Osteocyte (in vitro differentiated cells): ENCODE data around the gene KCNK13. TPM values are rescaled to one million over a fixed set of nuclear protein-coding genes. Genes with fewer than 3 reads are reported as not detected.
A peak's percentile ranks its signal among the peaks of the same experiment; 100 is the strongest.

Experiments used
- DNase-seq: peaks from one replicate; pipeline ENCODE4 v3.0.0; 2021; ENCODE audit warnings: mixed read lengths; ENCODE audit not compliant: unreplicated experiment; ENCODE audit errors: extremely low spot score
- H3K27ac Mint-ChIP-seq: one replicate; pipeline ENCODE4 v1.8.0; 2021; ENCODE audit warnings: mild to moderate bottlenecking, mixed read lengths; ENCODE audit not compliant: unreplicated experiment
- H3K27me3 Mint-ChIP-seq: one replicate; pipeline ENCODE4 v1.8.0; 2021; ENCODE audit warnings: mixed read lengths; ENCODE audit not compliant: unreplicated experiment
- H3K36me3 Mint-ChIP-seq: one replicate; pipeline ENCODE4 v1.8.0; 2021; ENCODE audit warnings: mixed read lengths; ENCODE audit not compliant: unreplicated experiment
- H3K4me1 Mint-ChIP-seq: one replicate; pipeline ENCODE4 v1.8.0; 2021; ENCODE audit warnings: mixed read lengths; ENCODE audit not compliant: unreplicated experiment
- H3K4me3 Mint-ChIP-seq: one replicate; pipeline ENCODE4 v1.8.0; 2021; ENCODE audit warnings: mild to moderate bottlenecking, moderate library complexity, mixed read lengths; ENCODE audit not compliant: unreplicated experiment
- H3K9me3 Mint-ChIP-seq: one replicate; pipeline ENCODE4 v1.8.0; 2021; ENCODE audit warnings: mixed read lengths; ENCODE audit not compliant: unreplicated experiment
- total RNA-seq: library from RNA; stranded (reverse); gene quantifications from 2 replicates; pipeline ENCODE4 v1.2.1, GENCODE V29; 2021
- TF ChIP-seq, protein P1 (sequence below): fragments of 200-600 bp; sonication (generic); IDR thresholded peaks from 2 replicates; pipeline ENCODE4 v1.5.0; 2021; ENCODE audit warnings: antibody characterized with exemption, mild to moderate bottlenecking, moderate library complexity

Gene KCNK13
- total RNA-seq, 1 donor from 2014 or later = not detected

- H3K27ac Mint-ChIP-seq = no peak overlapping the region
- H3K36me3 Mint-ChIP-seq = no peaks in the 10 kb centered on the region
- TF ChIP-seq, protein P1, sequence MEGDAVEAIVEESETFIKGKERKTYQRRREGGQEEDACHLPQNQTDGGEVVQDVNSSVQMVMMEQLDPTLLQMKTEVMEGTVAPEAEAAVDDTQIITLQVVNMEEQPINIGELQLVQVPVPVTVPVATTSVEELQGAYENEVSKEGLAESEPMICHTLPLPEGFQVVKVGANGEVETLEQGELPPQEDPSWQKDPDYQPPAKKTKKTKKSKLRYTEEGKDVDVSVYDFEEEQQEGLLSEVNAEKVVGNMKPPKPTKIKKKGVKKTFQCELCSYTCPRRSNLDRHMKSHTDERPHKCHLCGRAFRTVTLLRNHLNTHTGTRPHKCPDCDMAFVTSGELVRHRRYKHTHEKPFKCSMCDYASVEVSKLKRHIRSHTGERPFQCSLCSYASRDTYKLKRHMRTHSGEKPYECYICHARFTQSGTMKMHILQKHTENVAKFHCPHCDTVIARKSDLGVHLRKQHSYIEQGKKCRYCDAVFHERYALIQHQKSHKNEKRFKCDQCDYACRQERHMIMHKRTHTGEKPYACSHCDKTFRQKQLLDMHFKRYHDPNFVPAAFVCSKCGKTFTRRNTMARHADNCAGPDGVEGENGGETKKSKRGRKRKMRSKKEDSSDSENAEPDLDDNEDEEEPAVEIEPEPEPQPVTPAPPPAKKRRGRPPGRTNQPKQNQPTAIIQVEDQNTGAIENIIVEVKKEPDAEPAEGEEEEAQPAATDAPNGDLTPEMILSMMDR = no peak
- H3K27me3 Mint-ChIP-seq = peaks cover 88% of the 10 kb centered on the region
- no peak for DNase-seq
- H3K4me3 Mint-ChIP-seq = no peak overlapping the region
- H3K4me1 Mint-ChIP-seq = peaks cover 4% of the 10 kb centered on the region
- H3K9me3 Mint-ChIP-seq = peaks cover 7% of the 10 kb centered on the region
Observed at GRCh38 chr14:90054803-90055202, 7.0 kb upstream of the KCNK13 start.

GRCh38 chr14:90056826-90057225, 5.0 kb upstream of the KCNK13 start:
- H3K9me3 Mint-ChIP-seq = peaks cover 7% of the 10 kb centered on the region
- H3K36me3 Mint-ChIP-seq = no peaks in the 10 kb centered on the region
- TF ChIP-seq, protein P1 = no peak
- no peak overlapping the region for H3K27ac Mint-ChIP-seq
- peaks cover 82% of the 10 kb centered on the region for H3K27me3 Mint-ChIP-seq
- peaks cover 13% of the 10 kb centered on the region for H3K4me1 Mint-ChIP-seq
- DNase-seq = no peak
- no peak overlapping the region for H3K4me3 Mint-ChIP-seq

GRCh38 chr14:90058876-90059458, 2.8 kb upstream of the KCNK13 start:
- H3K9me3 Mint-ChIP-seq = peaks cover 7% of the 10 kb centered on the region
- H3K27ac Mint-ChIP-seq = no peak overlapping the region
- peaks cover 78% of the 10 kb centered on the region for H3K27me3 Mint-ChIP-seq
- H3K4me1 Mint-ChIP-seq = peaks cover 18% of the 10 kb centered on the region
- H3K36me3 Mint-ChIP-seq = no peaks in the 10 kb centered on the region
- no peak overlapping the region for H3K4me3 Mint-ChIP-seq
- TF ChIP-seq, protein P1 = no peak
- no peak for DNase-seq

GRCh38 chr14:90060312-90060964, 1.4 kb upstream of the KCNK13 start:
- Mint-ChIP-seq H3K36me3 (no peaks in the 10 kb centered on the region), H3K4me1 (peaks cover 18% of the 10 kb centered on the region), H3K27ac (no peak overlapping the region), H3K27me3 (peaks cover 76% of the 10 kb centered on the region), H3K9me3 (peaks cover 7% of the 10 kb centered on the region), H3K4me3 (peak overlapping the region; percentile 72)
- DNase-seq = no peak
- TF ChIP-seq, protein P1 = peak; percentile 72

DNA sequence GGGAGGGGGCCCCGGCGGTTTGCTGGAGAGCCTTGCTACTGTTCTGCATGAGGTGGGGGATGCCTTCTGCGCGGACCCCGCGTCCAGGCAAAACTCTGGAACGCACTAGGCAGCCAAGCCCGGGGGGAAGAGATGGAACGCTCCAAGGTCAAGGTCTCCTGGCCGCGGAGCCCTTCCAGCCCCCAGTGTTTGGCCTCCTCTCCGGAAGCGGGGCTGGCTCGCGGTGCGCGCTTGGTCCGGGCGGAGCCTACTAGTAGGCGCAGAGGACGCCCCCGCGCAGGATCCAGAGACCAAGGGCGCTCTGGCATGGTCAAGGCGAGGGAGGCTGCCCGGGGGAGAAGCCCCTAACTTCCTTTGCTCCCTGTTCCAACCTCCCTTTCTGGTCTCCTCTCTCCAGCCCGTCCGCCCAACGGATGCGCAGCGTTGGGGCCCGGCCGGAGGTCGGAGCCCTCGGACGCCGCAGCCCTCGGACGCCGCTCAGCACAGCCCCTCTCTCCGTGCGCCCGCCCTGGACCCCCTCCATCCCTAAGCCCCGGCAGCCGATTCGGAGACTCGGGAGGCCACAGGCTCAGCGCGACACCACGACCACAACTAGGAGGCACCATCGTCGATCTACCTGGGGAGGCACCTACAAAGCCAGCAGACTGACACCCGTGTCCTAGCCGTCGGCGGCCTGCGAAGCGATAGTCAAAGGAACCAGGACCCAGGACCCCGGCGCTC, 669 bp upstream of the KCNK13 start:
- H3K4me3 Mint-ChIP-seq = peak overlapping the region; percentile 44

More for the DNA sequence above, 669 bp upstream of the KCNK13 start:
- H3K27me3 Mint-ChIP-seq = peaks cover 72% of the 10 kb centered on the region
- H3K9me3 Mint-ChIP-seq = peaks cover 7% of the 10 kb centered on the region
- H3K4me1 Mint-ChIP-seq = peaks cover 18% of the 10 kb centered on the region
- TF ChIP-seq, protein P1 = no peak
- H3K27ac Mint-ChIP-seq = no peak overlapping the region
- no peak for DNase-seq
- H3K36me3 Mint-ChIP-seq = no peaks in the 10 kb centered on the region
